ENCODE measurements around the gene LRSAM1. TPM values are rescaled to one million over a fixed set of nuclear protein-coding genes. Genes with fewer than 3 reads are reported as not detected.

LRSAM1 gene
- total and polyA plus RNA-seq, 4 donors = 6.6 to 9.7 (median 7.1) TPM

DNA sequence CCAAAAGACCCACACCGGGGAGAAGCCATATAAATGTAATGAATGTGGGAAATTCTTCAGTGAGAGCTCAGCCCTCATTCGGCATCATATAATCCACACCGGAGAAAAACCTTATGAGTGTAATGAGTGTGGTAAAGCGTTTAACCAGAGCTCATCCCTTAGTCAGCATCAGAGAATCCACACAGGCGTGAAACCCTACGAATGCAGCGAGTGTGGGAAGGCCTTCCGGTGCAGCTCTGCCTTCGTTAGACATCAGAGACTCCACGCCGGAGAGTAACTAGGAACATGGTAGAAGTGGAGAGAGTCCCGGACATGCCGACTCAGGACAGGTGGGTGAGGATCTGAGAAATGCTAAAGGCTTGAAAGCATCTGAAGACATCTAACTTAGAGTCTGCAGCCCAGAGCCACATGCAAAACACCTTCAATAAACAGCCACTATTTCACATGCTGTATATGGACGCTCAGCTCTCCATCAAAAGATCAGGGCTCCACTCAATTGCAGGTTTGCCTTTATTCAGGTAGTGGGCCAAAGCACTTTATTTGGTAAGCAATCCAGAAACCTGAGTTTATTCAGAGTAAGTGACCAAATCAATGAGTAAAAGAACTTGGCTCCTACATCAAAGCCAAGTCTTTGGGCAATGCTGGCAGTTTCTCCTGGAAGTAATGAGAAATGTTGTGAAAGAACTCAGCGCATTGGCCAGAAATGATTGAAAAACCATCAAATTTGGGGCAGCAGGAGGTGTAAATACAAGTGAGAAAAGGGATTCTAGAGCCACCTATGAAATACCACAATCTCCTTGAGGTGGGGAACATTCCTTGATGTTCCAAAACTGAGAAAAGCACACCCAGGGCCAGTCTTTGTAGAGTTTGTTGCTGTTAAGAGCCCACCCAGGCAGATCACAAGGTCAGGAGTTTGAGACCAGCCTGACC is 6.1 kb upstream of the LRSAM1 start:
- TF ChIP-seq HNF4A (conservative IDR thresholded peaks at IDR 0.05) = peak; percentile 21 to 25
- TF ChIP-seq, protein P1, sequence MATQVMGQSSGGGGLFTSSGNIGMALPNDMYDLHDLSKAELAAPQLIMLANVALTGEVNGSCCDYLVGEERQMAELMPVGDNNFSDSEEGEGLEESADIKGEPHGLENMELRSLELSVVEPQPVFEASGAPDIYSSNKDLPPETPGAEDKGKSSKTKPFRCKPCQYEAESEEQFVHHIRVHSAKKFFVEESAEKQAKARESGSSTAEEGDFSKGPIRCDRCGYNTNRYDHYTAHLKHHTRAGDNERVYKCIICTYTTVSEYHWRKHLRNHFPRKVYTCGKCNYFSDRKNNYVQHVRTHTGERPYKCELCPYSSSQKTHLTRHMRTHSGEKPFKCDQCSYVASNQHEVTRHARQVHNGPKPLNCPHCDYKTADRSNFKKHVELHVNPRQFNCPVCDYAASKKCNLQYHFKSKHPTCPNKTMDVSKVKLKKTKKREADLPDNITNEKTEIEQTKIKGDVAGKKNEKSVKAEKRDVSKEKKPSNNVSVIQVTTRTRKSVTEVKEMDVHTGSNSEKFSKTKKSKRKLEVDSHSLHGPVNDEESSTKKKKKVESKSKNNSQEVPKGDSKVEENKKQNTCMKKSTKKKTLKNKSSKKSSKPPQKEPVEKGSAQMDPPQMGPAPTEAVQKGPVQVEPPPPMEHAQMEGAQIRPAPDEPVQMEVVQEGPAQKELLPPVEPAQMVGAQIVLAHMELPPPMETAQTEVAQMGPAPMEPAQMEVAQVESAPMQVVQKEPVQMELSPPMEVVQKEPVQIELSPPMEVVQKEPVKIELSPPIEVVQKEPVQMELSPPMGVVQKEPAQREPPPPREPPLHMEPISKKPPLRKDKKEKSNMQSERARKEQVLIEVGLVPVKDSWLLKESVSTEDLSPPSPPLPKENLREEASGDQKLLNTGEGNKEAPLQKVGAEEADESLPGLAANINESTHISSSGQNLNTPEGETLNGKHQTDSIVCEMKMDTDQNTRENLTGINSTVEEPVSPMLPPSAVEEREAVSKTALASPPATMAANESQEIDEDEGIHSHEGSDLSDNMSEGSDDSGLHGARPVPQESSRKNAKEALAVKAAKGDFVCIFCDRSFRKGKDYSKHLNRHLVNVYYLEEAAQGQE (IDR thresholded peaks at IDR 0.05) = no peak
- peak; percentile 20 to 43 for TF ChIP-seq RXRA (IDR thresholded peaks at IDR 0.05)
- Histone ChIP-seq H3K4me3 (ENCODE audit: low read depth in 1 of 3, low read length in 3 of 3) (no peak overlapping the region), H3K9ac (ENCODE audit: low read depth in 1 of 2, low read length in 2 of 2) (no peak overlapping the region), H3K4me1 (ENCODE audit: control insufficient read depth in 4 of 4, insufficient read depth in 4 of 4, low read length in 3 of 4) (peaks cover 5 to 22% (median 19%) of the 10 kb centered on the region in 4 donors), H3K36me3 (ENCODE audit: control insufficient read depth in 4 of 4, insufficient read depth in 3 of 4, low read depth in 1 of 4, low read length in 3 of 4) (peaks cover 17 to 72% (median 57%) of the 10 kb centered on the region in 4 donors), H3K27me3 (ENCODE audit: control insufficient read depth in 4 of 4, insufficient read depth in 4 of 4, low read length in 3 of 4) (no peaks in the 10 kb centered on the region), H3K9me3 (ENCODE audit: control insufficient read depth in 4 of 4, low read length in 3 of 4) (peaks cover 8 to 11% (median 10%) of the 10 kb centered on the region in 4 donors), H3K27ac (ENCODE audit: low read depth in 1 of 2, low read length in 2 of 2) (peak overlapping the region in 1 of 2 donors; percentile 27)
- no peak for DNase-seq (ENCODE audit: low spot score)
- 91% methylated on average over 15 of the region's 15 CpGs for WGBS

DNA sequence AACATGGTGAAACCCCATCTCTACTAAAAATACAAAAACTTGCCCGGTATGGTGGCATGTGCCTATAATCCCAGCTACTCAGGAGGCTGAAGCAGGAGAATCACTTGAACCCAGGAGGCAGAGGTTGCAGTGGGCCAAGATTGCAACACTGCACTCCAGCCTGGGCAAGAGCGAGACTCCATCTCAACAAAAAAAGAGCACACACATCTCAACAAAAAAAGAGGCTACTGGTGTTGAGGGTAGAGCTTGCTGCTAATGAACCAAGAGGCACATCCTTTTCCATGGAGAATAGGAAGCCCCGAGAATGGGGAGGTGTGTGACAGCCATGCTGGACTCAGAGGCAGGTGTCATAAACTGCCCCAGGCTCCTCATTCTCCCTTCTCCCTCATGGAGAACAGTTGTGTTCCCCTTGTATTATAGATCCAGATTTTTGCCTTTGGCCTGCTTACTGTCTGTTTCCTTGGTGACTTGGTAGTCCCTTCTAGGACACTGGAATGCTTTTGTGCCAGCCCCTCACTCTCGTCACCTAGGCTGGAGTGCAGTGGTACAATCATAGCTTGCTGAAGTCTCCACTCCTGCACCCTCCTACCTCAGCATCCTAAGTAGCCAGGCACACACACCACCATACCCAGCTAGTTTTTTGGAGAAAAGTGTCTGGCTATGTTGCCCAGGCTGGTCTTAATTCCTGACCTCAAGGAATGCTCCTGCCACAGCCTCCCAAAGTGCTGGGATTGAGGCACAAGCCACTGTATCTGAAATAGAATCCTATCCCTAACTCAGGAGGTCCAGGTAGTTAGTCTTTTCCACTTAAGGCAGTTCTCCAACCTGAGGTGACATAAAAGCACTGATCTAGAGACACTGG is 5.2 kb upstream of the LRSAM1 start:
- peaks cover 5 to 25% (median 21%) of the 10 kb centered on the region in 4 donors for H3K4me1 ChIP-seq (ENCODE audit: control insufficient read depth in 4 of 4, insufficient read depth in 4 of 4, low read length in 3 of 4)
- no peak overlapping the region for H3K9ac ChIP-seq (ENCODE audit: low read depth in 1 of 2, low read length in 2 of 2)
- peak overlapping the region in 1 of 2 donors; percentile 27 for H3K27ac ChIP-seq (ENCODE audit: low read depth in 1 of 2, low read length in 2 of 2)
- no peaks in the 10 kb centered on the region for H3K27me3 ChIP-seq (ENCODE audit: control insufficient read depth in 4 of 4, insufficient read depth in 4 of 4, low read length in 3 of 4)
- no peak overlapping the region for H3K4me3 ChIP-seq (ENCODE audit: low read depth in 1 of 3, low read length in 3 of 3)
- peaks cover 17 to 66% (median 54%) of the 10 kb centered on the region in 4 donors for H3K36me3 ChIP-seq (ENCODE audit: control insufficient read depth in 4 of 4, insufficient read depth in 3 of 4, low read depth in 1 of 4, low read length in 3 of 4)
- WGBS = 84% methylated on average over 4 of the region's 4 CpGs
- TF ChIP-seq YY1 (IDR thresholded peaks at IDR 0.05) = no peak
- no peak for TF ChIP-seq TAF1 (conservative IDR thresholded peaks at IDR 0.05)
- TF ChIP-seq, protein P2, sequence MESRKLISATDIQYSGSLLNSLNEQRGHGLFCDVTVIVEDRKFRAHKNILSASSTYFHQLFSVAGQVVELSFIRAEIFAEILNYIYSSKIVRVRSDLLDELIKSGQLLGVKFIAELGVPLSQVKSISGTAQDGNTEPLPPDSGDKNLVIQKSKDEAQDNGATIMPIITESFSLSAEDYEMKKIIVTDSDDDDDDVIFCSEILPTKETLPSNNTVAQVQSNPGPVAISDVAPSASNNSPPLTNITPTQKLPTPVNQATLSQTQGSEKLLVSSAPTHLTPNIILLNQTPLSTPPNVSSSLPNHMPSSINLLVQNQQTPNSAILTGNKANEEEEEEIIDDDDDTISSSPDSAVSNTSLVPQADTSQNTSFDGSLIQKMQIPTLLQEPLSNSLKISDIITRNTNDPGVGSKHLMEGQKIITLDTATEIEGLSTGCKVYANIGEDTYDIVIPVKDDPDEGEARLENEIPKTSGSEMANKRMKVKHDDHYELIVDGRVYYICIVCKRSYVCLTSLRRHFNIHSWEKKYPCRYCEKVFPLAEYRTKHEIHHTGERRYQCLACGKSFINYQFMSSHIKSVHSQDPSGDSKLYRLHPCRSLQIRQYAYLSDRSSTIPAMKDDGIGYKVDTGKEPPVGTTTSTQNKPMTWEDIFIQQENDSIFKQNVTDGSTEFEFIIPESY (IDR thresholded peaks at IDR 0.05) = no peak
- TF ChIP-seq, protein P1 (IDR thresholded peaks at IDR 0.05) = no peak
- TF ChIP-seq, protein P3, sequence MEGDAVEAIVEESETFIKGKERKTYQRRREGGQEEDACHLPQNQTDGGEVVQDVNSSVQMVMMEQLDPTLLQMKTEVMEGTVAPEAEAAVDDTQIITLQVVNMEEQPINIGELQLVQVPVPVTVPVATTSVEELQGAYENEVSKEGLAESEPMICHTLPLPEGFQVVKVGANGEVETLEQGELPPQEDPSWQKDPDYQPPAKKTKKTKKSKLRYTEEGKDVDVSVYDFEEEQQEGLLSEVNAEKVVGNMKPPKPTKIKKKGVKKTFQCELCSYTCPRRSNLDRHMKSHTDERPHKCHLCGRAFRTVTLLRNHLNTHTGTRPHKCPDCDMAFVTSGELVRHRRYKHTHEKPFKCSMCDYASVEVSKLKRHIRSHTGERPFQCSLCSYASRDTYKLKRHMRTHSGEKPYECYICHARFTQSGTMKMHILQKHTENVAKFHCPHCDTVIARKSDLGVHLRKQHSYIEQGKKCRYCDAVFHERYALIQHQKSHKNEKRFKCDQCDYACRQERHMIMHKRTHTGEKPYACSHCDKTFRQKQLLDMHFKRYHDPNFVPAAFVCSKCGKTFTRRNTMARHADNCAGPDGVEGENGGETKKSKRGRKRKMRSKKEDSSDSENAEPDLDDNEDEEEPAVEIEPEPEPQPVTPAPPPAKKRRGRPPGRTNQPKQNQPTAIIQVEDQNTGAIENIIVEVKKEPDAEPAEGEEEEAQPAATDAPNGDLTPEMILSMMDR (IDR thresholded peaks at IDR 0.05; ENCODE audit: low read depth, low read length, missing input control) = no peak
- no peak for TF ChIP-seq HNF4G (IDR thresholded peaks at IDR 0.05)
- no peak for TF ChIP-seq RAD21 (IDR thresholded peaks at IDR 0.05)
- no peak for TF ChIP-seq RXRA (IDR thresholded peaks at IDR 0.05)
- TF ChIP-seq NR2F2 (IDR thresholded peaks at IDR 0.05) = no peak
- TF ChIP-seq SP1 (IDR thresholded peaks at IDR 0.05) = no peak
- no peak for TF ChIP-seq GABPA (IDR thresholded peaks at IDR 0.05 in 1 of 2, conservative IDR thresholded peaks at IDR 0.05 in 1 of 2)
- no peak for TF ChIP-seq EGR1 (IDR thresholded peaks at IDR 0.05; ENCODE audit: low read depth in 2 of 2)
- TF ChIP-seq, protein P4, sequence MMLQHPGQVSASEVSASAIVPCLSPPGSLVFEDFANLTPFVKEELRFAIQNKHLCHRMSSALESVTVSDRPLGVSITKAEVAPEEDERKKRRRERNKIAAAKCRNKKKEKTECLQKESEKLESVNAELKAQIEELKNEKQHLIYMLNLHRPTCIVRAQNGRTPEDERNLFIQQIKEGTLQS (IDR thresholded peaks at IDR 0.05) = no peak
- no peak for TF ChIP-seq FOXA1 (IDR thresholded peaks at IDR 0.05)
- TF ChIP-seq HNF4A (conservative IDR thresholded peaks at IDR 0.05) = no peak
- TF ChIP-seq FOXA2 (IDR thresholded peaks at IDR 0.05) = no peak
- TF ChIP-seq JUND (IDR thresholded peaks at IDR 0.05) = no peak
- TF ChIP-seq, protein P5, sequence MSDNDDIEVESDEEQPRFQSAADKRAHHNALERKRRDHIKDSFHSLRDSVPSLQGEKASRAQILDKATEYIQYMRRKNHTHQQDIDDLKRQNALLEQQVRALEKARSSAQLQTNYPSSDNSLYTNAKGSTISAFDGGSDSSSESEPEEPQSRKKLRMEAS (IDR thresholded peaks at IDR 0.05) = no peak
- no peak for DNase-seq (ENCODE audit: low spot score)
- H3K9me3 ChIP-seq (ENCODE audit: control insufficient read depth in 4 of 4, low read length in 3 of 4) = peaks cover 8 to 11% (median 10%) of the 10 kb centered on the region in 4 donors

All from liver (tissue), 9 donors.